Right lobe of liver (tissue), 4 donors: ENCODE measurements around the gene KASH5.

Experiments used
- POLR2A ChIP-seq: fragments of 450-650 bp; IDR thresholded peaks from one replicate; pipeline ENCODE4 v1.6.1; 2017; ENCODE audit warnings: antibody characterized with exemption, mild to moderate bottlenecking
- TF ChIP-seq, protein P1 (sequence below), 4 donors: fragments of 200-600 bp in 3 of 4; fragments of 450-650 bp in 1 of 4; IDR thresholded peaks; one replicate each; pipeline versions ENCODE4 v1.5.1 to v1.8.0; 2016 to 2022; ENCODE audit warnings: antibody characterized with exemption in 4 of 4, mild to moderate bottlenecking in 2 of 4
- donor health status: DM: no; HTN: no; CAD: no.
- donor health status: DM: no; HTN: no; CAD: no.
- donor health status: DM: no; HTN: yes; CAD: no.

GRCh38 chr19:49431330-49431749, 43.3 kb downstream of the KASH5 start:
- TF ChIP-seq, protein P1, sequence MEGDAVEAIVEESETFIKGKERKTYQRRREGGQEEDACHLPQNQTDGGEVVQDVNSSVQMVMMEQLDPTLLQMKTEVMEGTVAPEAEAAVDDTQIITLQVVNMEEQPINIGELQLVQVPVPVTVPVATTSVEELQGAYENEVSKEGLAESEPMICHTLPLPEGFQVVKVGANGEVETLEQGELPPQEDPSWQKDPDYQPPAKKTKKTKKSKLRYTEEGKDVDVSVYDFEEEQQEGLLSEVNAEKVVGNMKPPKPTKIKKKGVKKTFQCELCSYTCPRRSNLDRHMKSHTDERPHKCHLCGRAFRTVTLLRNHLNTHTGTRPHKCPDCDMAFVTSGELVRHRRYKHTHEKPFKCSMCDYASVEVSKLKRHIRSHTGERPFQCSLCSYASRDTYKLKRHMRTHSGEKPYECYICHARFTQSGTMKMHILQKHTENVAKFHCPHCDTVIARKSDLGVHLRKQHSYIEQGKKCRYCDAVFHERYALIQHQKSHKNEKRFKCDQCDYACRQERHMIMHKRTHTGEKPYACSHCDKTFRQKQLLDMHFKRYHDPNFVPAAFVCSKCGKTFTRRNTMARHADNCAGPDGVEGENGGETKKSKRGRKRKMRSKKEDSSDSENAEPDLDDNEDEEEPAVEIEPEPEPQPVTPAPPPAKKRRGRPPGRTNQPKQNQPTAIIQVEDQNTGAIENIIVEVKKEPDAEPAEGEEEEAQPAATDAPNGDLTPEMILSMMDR (IDR thresholded peaks at IDR 0.05): no peak
- TF ChIP-seq POLR2A: no peak
